ENCODE measurements around the gene SDR9C7. TPM values are rescaled to one million over a fixed set of nuclear protein-coding genes. Genes with fewer than 3 reads are reported as not detected.
"Not testable (repeated sequence)": the region's sequence is repeated elsewhere in the genome, so short reads cannot be mapped to it uniquely, and the experiment has no call there.

Gene SDR9C7
- total RNA-seq, 3 donors from 2014 or later (not counting 1 experiment from before 2014, with no cell fraction given): 0.20 TPM; not detected in 2

DNA sequence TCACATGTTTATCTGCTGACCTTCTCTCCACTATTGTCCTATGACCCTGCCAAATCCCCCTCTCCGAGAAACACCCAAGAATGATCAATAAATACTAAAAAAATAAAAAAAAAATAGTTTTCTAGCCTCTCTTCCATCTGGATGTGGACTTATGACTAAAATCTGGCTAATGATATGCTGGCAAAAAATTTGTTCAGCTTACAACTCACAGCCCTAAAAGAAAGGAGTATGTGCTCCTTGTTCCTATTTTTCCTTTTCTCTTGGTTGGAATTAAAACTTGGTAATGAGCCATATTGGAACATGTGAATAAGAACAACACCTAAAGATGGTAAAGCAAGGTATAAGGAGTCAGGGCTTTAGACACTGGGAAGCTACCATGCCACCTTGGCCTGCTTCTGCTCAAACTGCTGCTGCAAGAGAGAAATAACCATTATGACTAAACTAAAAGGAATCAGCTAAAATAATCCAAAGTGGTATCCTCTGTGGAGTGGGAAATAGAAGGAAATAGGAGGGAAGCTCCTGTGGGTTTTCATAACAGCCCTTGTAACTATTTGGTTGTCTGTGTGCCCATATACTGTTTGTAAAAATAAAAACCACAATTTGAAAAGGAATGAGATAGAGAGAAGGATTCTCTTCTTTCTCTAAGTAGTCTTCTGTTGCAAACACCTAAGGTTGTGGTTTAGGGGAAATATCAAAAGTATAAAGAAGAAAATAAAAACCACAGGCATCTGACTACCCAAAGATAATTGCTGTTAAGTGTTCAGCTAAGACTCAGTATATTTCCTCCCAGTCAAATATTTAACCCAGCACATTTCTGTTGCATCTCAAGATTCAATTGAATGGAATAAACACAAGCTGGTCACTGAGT is 53.8 kb downstream of the SDR9C7 start:
- ATAC-seq (no peak), DNase-seq (no peak)
- H3K9me3 Mint-ChIP-seq: peaks cover 3 to 10% of the 10 kb centered on the region in 2 donors
- H3K4me3 ChIP-seq (ENCODE audit: low read length): no peak overlapping the region
- no peaks in the 10 kb centered on the region for H3K4me1 Mint-ChIP-seq
- H3K27ac Mint-ChIP-seq: no peak overlapping the region
- H3K27ac ChIP-seq (ENCODE audit: low read length): no peak overlapping the region
- TF ChIP-seq, protein P1, sequence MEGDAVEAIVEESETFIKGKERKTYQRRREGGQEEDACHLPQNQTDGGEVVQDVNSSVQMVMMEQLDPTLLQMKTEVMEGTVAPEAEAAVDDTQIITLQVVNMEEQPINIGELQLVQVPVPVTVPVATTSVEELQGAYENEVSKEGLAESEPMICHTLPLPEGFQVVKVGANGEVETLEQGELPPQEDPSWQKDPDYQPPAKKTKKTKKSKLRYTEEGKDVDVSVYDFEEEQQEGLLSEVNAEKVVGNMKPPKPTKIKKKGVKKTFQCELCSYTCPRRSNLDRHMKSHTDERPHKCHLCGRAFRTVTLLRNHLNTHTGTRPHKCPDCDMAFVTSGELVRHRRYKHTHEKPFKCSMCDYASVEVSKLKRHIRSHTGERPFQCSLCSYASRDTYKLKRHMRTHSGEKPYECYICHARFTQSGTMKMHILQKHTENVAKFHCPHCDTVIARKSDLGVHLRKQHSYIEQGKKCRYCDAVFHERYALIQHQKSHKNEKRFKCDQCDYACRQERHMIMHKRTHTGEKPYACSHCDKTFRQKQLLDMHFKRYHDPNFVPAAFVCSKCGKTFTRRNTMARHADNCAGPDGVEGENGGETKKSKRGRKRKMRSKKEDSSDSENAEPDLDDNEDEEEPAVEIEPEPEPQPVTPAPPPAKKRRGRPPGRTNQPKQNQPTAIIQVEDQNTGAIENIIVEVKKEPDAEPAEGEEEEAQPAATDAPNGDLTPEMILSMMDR (IDR thresholded peaks at IDR 0.05): no peak
- no peaks in the 10 kb centered on the region for H3K4me1 ChIP-seq (ENCODE audit: control insufficient read depth, insufficient read depth, low read length)
- whole genome bisulfite sequencing (ENCODE audit: insufficient coverage): no CpG with 5 or more reads among the region's 1 CpG
- H3K27me3 ChIP-seq (ENCODE audit: control insufficient read depth, insufficient read depth, low read length): no peaks in the 10 kb centered on the region
- H3K9me3 ChIP-seq (ENCODE audit: control insufficient read depth, insufficient read depth, low read length): peaks cover 13% of the 10 kb centered on the region
- H3K4me3 Mint-ChIP-seq: no peak overlapping the region
- intact Hi-C loops (cut with micrococcal nuclease): no loop called here
- H3K27me3 Mint-ChIP-seq (ENCODE audit: low read depth in 2 of 2): peaks cover 10 to 15% of the 10 kb centered on the region in 2 donors
- H3K36me3 Mint-ChIP-seq: peaks cover 11% of the 10 kb centered on the region
- no peaks in the 10 kb centered on the region for H3K36me3 ChIP-seq (ENCODE audit: control insufficient read depth, insufficient read depth, low read length)

DNA sequence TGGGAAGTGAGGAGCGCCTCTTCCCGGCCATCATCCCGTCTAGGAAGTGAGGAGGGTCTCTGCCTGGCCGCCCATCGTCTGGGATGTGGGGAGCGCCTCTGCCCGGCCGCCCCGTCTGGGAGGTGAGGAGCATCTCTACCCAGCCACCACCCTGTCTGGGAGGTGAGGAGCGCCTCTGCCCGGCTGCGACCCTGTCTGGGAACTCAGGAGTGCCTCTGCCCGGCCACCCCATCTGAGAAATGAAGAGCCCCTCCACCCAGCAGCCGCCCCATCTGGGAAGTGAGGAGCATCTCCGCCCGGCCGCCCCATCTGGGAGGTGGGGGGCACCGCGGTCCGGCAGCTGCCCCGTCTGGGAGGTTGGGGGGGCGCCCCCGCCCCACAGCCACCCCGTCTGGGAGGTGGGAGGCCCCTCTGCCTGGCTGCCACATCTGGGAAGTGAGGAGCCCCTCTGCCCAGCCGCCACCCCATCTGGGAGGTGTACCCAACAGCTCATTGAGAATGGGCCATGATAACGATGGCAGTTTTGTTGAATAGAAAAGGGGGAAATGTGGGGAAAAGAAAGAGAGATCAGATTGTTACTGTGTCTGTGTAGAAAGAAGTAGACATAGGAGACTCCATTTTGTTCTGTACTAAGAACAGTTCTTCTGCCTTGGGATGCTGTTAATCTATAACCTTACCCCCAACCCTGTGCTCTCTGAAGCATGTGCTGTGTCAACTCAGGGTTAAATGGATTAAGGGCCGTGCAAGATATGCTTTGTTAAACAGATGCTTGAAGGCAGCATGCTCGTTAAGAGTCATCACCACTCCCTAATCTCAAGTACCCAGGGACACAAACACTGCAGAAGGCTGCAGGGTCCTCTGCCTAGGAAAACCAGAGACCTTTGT is 54.7 kb downstream of the SDR9C7 start:
- peaks cover 13% of the 10 kb centered on the region for H3K9me3 ChIP-seq (ENCODE audit: control insufficient read depth, insufficient read depth, low read length)
- H3K36me3 ChIP-seq (ENCODE audit: control insufficient read depth, insufficient read depth, low read length); H3K27ac ChIP-seq (ENCODE audit: low read length); H3K4me1 Mint-ChIP-seq; H3K27me3 ChIP-seq (ENCODE audit: control insufficient read depth, insufficient read depth, low read length); DNase-seq; intact Hi-C loops (cut with micrococcal nuclease); H3K4me3 Mint-ChIP-seq; H3K4me3 ChIP-seq (ENCODE audit: low read length); H3K4me1 ChIP-seq (ENCODE audit: control insufficient read depth, insufficient read depth, low read length); H3K27ac Mint-ChIP-seq; ATAC-seq: not testable (repeated sequence)
- peaks cover 11% of the 10 kb centered on the region for H3K36me3 Mint-ChIP-seq
- H3K9me3 Mint-ChIP-seq: peaks cover 3 to 10% of the 10 kb centered on the region in 2 donors
- 90% methylated on average over 26 of the region's 28 CpGs for WGBS (ENCODE audit: insufficient coverage)
- H3K27me3 Mint-ChIP-seq (ENCODE audit: low read depth in 2 of 2): peaks cover 10 to 15% of the 10 kb centered on the region in 2 donors

DNA sequence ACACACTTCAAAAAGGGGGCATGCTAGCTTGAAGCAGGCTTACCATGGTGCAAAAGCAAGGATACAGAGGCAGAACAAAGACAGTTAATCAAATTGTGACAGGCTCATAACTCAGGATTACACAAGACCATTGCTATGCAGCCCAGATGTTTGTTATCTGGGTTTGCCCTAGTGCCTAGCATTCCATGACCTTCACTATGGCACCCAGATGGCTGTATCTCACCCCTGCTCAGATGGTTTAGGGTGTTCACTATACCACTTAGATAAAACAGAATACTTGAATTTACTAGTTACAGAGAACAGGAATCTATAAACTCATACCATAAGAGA is 56.2 kb downstream of the SDR9C7 start:
- no peaks in the 10 kb centered on the region for H3K27me3 ChIP-seq (ENCODE audit: control insufficient read depth, insufficient read depth, low read length)
- peaks cover 4% of the 10 kb centered on the region for H3K36me3 Mint-ChIP-seq
- H3K9me3 ChIP-seq (ENCODE audit: control insufficient read depth, insufficient read depth, low read length): peaks cover 8% of the 10 kb centered on the region
- H3K27me3 Mint-ChIP-seq (ENCODE audit: low read depth in 2 of 2): peaks cover 4 to 13% of the 10 kb centered on the region in 2 donors
- H3K9me3 Mint-ChIP-seq: peaks cover 3 to 4% of the 10 kb centered on the region in 2 donors
- H3K4me1 ChIP-seq (ENCODE audit: control insufficient read depth, insufficient read depth, low read length): no peaks in the 10 kb centered on the region
- H3K4me1 Mint-ChIP-seq: no peaks in the 10 kb centered on the region
- no peak for ATAC-seq
- H3K4me3 Mint-ChIP-seq: no peak overlapping the region
- H3K36me3 ChIP-seq (ENCODE audit: control insufficient read depth, insufficient read depth, low read length): no peaks in the 10 kb centered on the region
- no peak overlapping the region for H3K27ac Mint-ChIP-seq
- H3K27ac ChIP-seq (ENCODE audit: low read length): no peak overlapping the region
- intact Hi-C loops (cut with micrococcal nuclease): no loop called here
- no peak for DNase-seq
- no peak overlapping the region for H3K4me3 ChIP-seq (ENCODE audit: low read length)
- TF ChIP-seq, protein P1 (IDR thresholded peaks at IDR 0.05): no peak
